ENCODE results near the gene TRMT2A.

TRMT2A gene

GRCh38 chr22:20137671-20138416 is 20.8 kb upstream of the TRMT2A start:
- Histone ChIP-seq H3K9ac (ENCODE audit: low read depth, low read length, poor library complexity, severe bottlenecking) (no peak overlapping the region), H3K36me3 (ENCODE audit: insufficient read depth, low read length) (no peaks in the 10 kb centered on the region; the same call in 1 of the 2 replicates), H2AFZ (ENCODE audit: low read length) (no peak overlapping the region), H3K27me3 (ENCODE audit: insufficient read depth, low read length, poor library complexity, severe bottlenecking) (no peaks in the 10 kb centered on the region), H3K79me2 (ENCODE audit: insufficient read depth, low read length) (peaks cover 36% of the 10 kb centered on the region; the same call in 1 of the 2 replicates), H3K9me3 (ENCODE audit: insufficient read depth, low read depth, low read length) (no peaks in the 10 kb centered on the region), H3K4me2 (ENCODE audit: low read depth, low read length, poor library complexity, severe bottlenecking) (no peak overlapping the region), H3K9me2 (replicated peaks; ENCODE audit: low read depth, low read length) (no peaks in the 10 kb centered on the region), H4K20me1 (ENCODE audit: insufficient read depth, low read length, poor library complexity, severe bottlenecking) (peaks cover 8% of the 10 kb centered on the region), H3K4me3 (ENCODE audit: low read length, poor library complexity, severe bottlenecking) (no peak overlapping the region), H3F3A (ENCODE audit: low read depth) (no peaks in the 10 kb centered on the region), H3K4me1 (ENCODE audit: insufficient read depth, low read length, poor library complexity, severe bottlenecking) (peaks cover 16% of the 10 kb centered on the region)
- TF ChIP-seq EZH2phosphoT487 (IDR thresholded peaks at IDR 0.05; ENCODE audit: borderline replicate concordance), result no peak
- no peak for TF ChIP-seq CTCF (conservative IDR thresholded peaks at IDR 0.05; ENCODE audit: low read length)

- H3K4me1 ChIP-seq (ENCODE audit: insufficient read depth, low read length, poor library complexity, severe bottlenecking), result peaks cover 23% of the 10 kb centered on the region
- H3K27me3 ChIP-seq (ENCODE audit: insufficient read depth, low read length, poor library complexity, severe bottlenecking), result no peaks in the 10 kb centered on the region
- no peak overlapping the region for H2AFZ ChIP-seq (ENCODE audit: low read length)
- H3K4me2 ChIP-seq (ENCODE audit: low read depth, low read length, poor library complexity, severe bottlenecking), result no peak overlapping the region
- no peaks in the 10 kb centered on the region for H3K9me3 ChIP-seq (ENCODE audit: insufficient read depth, low read depth, low read length)
- H3K36me3 ChIP-seq (ENCODE audit: insufficient read depth, low read length), result no peaks in the 10 kb centered on the region; the same call in 1 of the 2 replicates
- TF ChIP-seq EZH2phosphoT487 (IDR thresholded peaks at IDR 0.05; ENCODE audit: borderline replicate concordance) (no peak), CTCF (conservative IDR thresholded peaks at IDR 0.05; ENCODE audit: low read length) (no peak)
- H3K4me3 ChIP-seq (ENCODE audit: low read length, poor library complexity, severe bottlenecking), result no peak overlapping the region
- peaks cover 16% of the 10 kb centered on the region for H4K20me1 ChIP-seq (ENCODE audit: insufficient read depth, low read length, poor library complexity, severe bottlenecking)
- H3K9me2 ChIP-seq (replicated peaks; ENCODE audit: low read depth, low read length), result no peaks in the 10 kb centered on the region
- no peak overlapping the region for H3K9ac ChIP-seq (ENCODE audit: low read depth, low read length, poor library complexity, severe bottlenecking)
- no peaks in the 10 kb centered on the region for H3F3A ChIP-seq (ENCODE audit: low read depth)
- H3K79me2 ChIP-seq (ENCODE audit: insufficient read depth, low read length), result peaks cover 44% of the 10 kb centered on the region; the same call in 1 of the 2 replicates
These were observed 20.1 kb upstream of the TRMT2A start for GRCh38 chr22:20137113-20137512.

- Histone ChIP-seq H3K27me3 (ENCODE audit: insufficient read depth, low read length, poor library complexity, severe bottlenecking) (no peaks in the 10 kb centered on the region), H3K4me1 (ENCODE audit: insufficient read depth, low read length, poor library complexity, severe bottlenecking) (peaks cover 23% of the 10 kb centered on the region), H2AFZ (ENCODE audit: low read length) (no peak overlapping the region), H3K9ac (ENCODE audit: low read depth, low read length, poor library complexity, severe bottlenecking) (no peak overlapping the region), H3K9me3 (ENCODE audit: insufficient read depth, low read depth, low read length) (no peaks in the 10 kb centered on the region), H3F3A (ENCODE audit: low read depth) (no peaks in the 10 kb centered on the region), H3K4me3 (ENCODE audit: low read length, poor library complexity, severe bottlenecking) (no peak overlapping the region), H3K36me3 (ENCODE audit: insufficient read depth, low read length) (no peaks in the 10 kb centered on the region; the same call in 1 of the 2 replicates), H3K79me2 (ENCODE audit: insufficient read depth, low read length) (peaks cover 47% of the 10 kb centered on the region; the same call in 1 of the 2 replicates), H3K4me2 (ENCODE audit: low read depth, low read length, poor library complexity, severe bottlenecking) (no peak overlapping the region), H4K20me1 (ENCODE audit: insufficient read depth, low read length, poor library complexity, severe bottlenecking) (peaks cover 18% of the 10 kb centered on the region), H3K9me2 (replicated peaks; ENCODE audit: low read depth, low read length) (no peaks in the 10 kb centered on the region)
- no peak for TF ChIP-seq CTCF (conservative IDR thresholded peaks at IDR 0.05; ENCODE audit: low read length)
- no peak for TF ChIP-seq EZH2phosphoT487 (IDR thresholded peaks at IDR 0.05; ENCODE audit: borderline replicate concordance)
These were observed 19.5 kb upstream of the TRMT2A start for GRCh38 chr22:20136603-20136873.

Data from Loucy (cell line).